Endothelial cell of umbilical vein (primary cell): ENCODE measurements around the gene FBXL14. TPM values are rescaled to one million over a fixed set of nuclear protein-coding genes. Genes with fewer than 3 reads are reported as not detected.

Experiments
- BruUV-seq: library from RNA; stranded (reverse); fragments of 400-500 nt; replicated peaks from 2 replicates; lab custom pipeline; 2021; lab: Mats Ljungman, UMichigan
- CTCF ChIA-PET: fragments of 300-600, 350-600 bp; sonication (Branson Sonifier 250); formaldehyde crosslinking; loops from one replicate; lab custom pipeline; 2021; ENCODE audit warnings: antibody characterized with exemption, inconsistent platforms; lab: Charles Lee
- POLR2A ChIA-PET: fragments of 300-600, 350-600 bp; sonication (Branson Sonifier 250); formaldehyde crosslinking; loops from one replicate; lab custom pipeline; 2021; ENCODE audit warnings: antibody characterized with exemption, inconsistent platforms; lab: Charles Lee
- DNase-seq: peaks from one replicate; pipeline ENCODE4 v3.0.0-alpha.2; 2011; ENCODE audit warnings: low read depth, low spot score
- FAIRE-seq: peaks from 2 replicates; lab custom pipeline; 2011; peaks lifted over from hg19 to GRCh38; lab: Jason Lieb, UNC
- H2AFZ ChIP-seq: 2 replicates; pipeline ENCODE4 v1.6.0; 2012; ENCODE audit warnings: low read depth, low read length, control low read depth, inconsistent platforms
- H3K27ac ChIP-seq: 2 replicates; pipeline ENCODE4 v1.5.1; 2011; ENCODE audit warnings: low read depth, mild to moderate bottlenecking, control low read depth, low read length, moderate library complexity; ENCODE audit not compliant: insufficient read depth
- H3K27me3 ChIP-seq, 2 experiments: 2 replicates each; pipeline versions ENCODE4 v1.6.0 to v1.6.1; 2011; ENCODE audit warnings: low read length in 2 of 2, mixed read lengths in 1 of 2; ENCODE audit not compliant: control insufficient read depth in 2 of 2, insufficient read depth in 2 of 2
- H3K36me3 ChIP-seq, 2 experiments: 2 replicates in 1 of 2; 3 replicates in 1 of 2; pipeline ENCODE4 v1.5.1; 2011; ENCODE audit warnings: low read length in 2 of 2, mild to moderate bottlenecking in 1 of 2, moderate library complexity in 1 of 2; ENCODE audit not compliant: control insufficient read depth in 2 of 2, insufficient read depth in 2 of 2; ENCODE audit errors: extremely low read depth in 1 of 2
- H3K4me1 ChIP-seq: 3 replicates; pipeline ENCODE4 v1.5.1; 2011; ENCODE audit warnings: mild to moderate bottlenecking, low read length; ENCODE audit not compliant: control insufficient read depth, insufficient read depth; ENCODE audit errors: extremely low read depth
- H3K4me2 ChIP-seq: 2 replicates; pipeline ENCODE4 v1.6.1; 2011; ENCODE audit warnings: low read length, control low read depth, mixed read lengths; ENCODE audit not compliant: insufficient read depth
- H3K4me3 ChIP-seq, 3 experiments: fragments of 200-600 bp in 1 of 3; sonication (generic), shearing (Covaris generic) in 1 of 3; replicated peaks in 1 of 3; 2 replicates each; pipeline ENCODE4 v1.5.1; 2011 to 2016; ENCODE audit warnings: control low read depth in 3 of 3, low read length in 3 of 3, mild to moderate bottlenecking in 2 of 3, inconsistent platforms in 1 of 3, low read depth in 1 of 3, moderate library complexity in 1 of 3; ENCODE audit not compliant: insufficient read depth in 1 of 3
- H3K79me2 ChIP-seq: 2 replicates; pipeline ENCODE4 v1.6.0; 2012; ENCODE audit warnings: low read length, inconsistent platforms; ENCODE audit not compliant: control insufficient read depth, insufficient read depth
- H3K9ac ChIP-seq: replicated peaks from 2 replicates; pipeline ENCODE3; 2011; ENCODE audit warnings: low read length, control low read depth; ENCODE audit not compliant: insufficient read depth; ENCODE audit errors: extremely low read depth
- H3K9me1 ChIP-seq: replicated peaks from 3 replicates; pipeline ENCODE4 v1.6.0; 2011; ENCODE audit warnings: mild to moderate bottlenecking, low read length; ENCODE audit not compliant: control insufficient read depth, insufficient read depth; ENCODE audit errors: extremely low read depth
- H3K9me3 ChIP-seq: replicated peaks from 2 replicates; pipeline ENCODE4 v1.5.1; 2012; ENCODE audit warnings: low read length, inconsistent platforms; ENCODE audit not compliant: control insufficient read depth, insufficient read depth
- H4K20me1 ChIP-seq: replicated peaks from 2 replicates; pipeline ENCODE3; 2011; ENCODE audit warnings: mild to moderate bottlenecking, low read length; ENCODE audit not compliant: control insufficient read depth, insufficient read depth; ENCODE audit errors: extremely low read depth
- CTCF ChIP-seq, 2 donors: IDR thresholded peaks; 1 replicate in 1 of 2; 2 replicates in 1 of 2; pipeline ENCODE4 v1.5.1; 2011; ENCODE audit warnings: low read length in 2 of 2, mild to moderate bottlenecking in 2 of 2, moderate library complexity in 2 of 2, control low read depth in 1 of 2, inconsistent platforms in 1 of 2, low read depth in 1 of 2; ENCODE audit not compliant: insufficient read depth in 1 of 2; ENCODE audit errors: extremely low read depth in 1 of 2
- EZH2 ChIP-seq: IDR thresholded peaks from 2 replicates; pipeline ENCODE4 v1.6.1; 2012; ENCODE audit warnings: borderline replicate concordance, low read depth, mild to moderate bottlenecking, moderate library complexity, low read length, inconsistent platforms; ENCODE audit not compliant: severe bottlenecking
- FOS ChIP-seq: IDR thresholded peaks from 2 replicates; pipeline ENCODE4 v1.6.1; 2011; ENCODE audit warnings: mild to moderate bottlenecking, low read length, moderate library complexity, borderline replicate concordance; ENCODE audit not compliant: insufficient read depth
- GATA2 ChIP-seq: IDR thresholded peaks from 2 replicates; pipeline ENCODE4 v1.7.0; 2011; ENCODE audit warnings: low read depth, mild to moderate bottlenecking, moderate library complexity, mixed read lengths, low read length; ENCODE audit not compliant: insufficient read length, insufficient read depth
- JUN ChIP-seq: IDR thresholded peaks from 2 replicates; pipeline ENCODE4 v1.6.1; 2011; ENCODE audit warnings: borderline replicate concordance, low read depth; ENCODE audit not compliant: insufficient read length, insufficient read depth
- MAX ChIP-seq: IDR thresholded peaks from 2 replicates; pipeline ENCODE4 v1.6.1; 2011; ENCODE audit not compliant: insufficient read depth, insufficient read length
- MYC ChIP-seq: IDR thresholded peaks from one replicate; pipeline ENCODE4 v1.6.1; 2011; ENCODE audit warnings: mild to moderate bottlenecking, low read depth, low read length
- POLR2A ChIP-seq: IDR thresholded peaks from 2 replicates; pipeline ENCODE4 v1.6.1; 2012; ENCODE audit warnings: low read depth, mild to moderate bottlenecking, control low read depth, low read length
- POLR2AphosphoS5 ChIP-seq: IDR thresholded peaks from 2 replicates; pipeline ENCODE4 v1.6.1; 2012; ENCODE audit warnings: low read depth, mild to moderate bottlenecking, control low read depth, low read length, moderate library complexity; ENCODE audit not compliant: insufficient read depth
- dilution Hi-C: fragments of 300-500 bp; cut with MboI; formaldehyde crosslinking; loops from one replicate; pipeline ENCODE4 v1.15.0; 2019; ENCODE audit warnings: low sequenced_read_pairs; ENCODE audit not compliant: extremely low pct_ligation_motif_present
- intact Hi-C: fragments of 100-400 bp; cut with micrococcal nuclease; formaldehyde crosslinking; loops from one replicate; pipeline ENCODE4 v1.10.0; 2022
- polyA plus RNA-seq, 4 experiments: library from polyadenylated mRNA; depleted of rRNA in 3 of 4; stranded (reverse) in 3 of 4; unstranded in 1 of 4; fragments of >200 nt; gene quantifications; 2 replicates each; pipeline versions ENCODE4 v1.2.1 to v1.2.3, GENCODE V29; 2011 to 2012; ENCODE audit warnings: missing spikeins in 1 of 4
- total RNA-seq: library from RNA; stranded (reverse); gene quantifications from 2 replicates; pipeline ENCODE4 v1.2.3, GENCODE V29; 2021

Gene FBXL14
- total and polyA plus RNA-seq, 2 donors (not counting 3 experiments of a cell fraction or from before 2014, with no cell fraction given) = 11.3 to 15.7 TPM

- intact Hi-C loops (no loop called here), dilution Hi-C loops (loop anchor here (25.0 kb wide), 1 partner anchor 456 kb away; no protein-coding TSS in a partner anchor)
- Histone ChIP-seq H3K79me2 (no peaks in the 10 kb centered on the region), H3K27me3 (peaks cover 30 to 40% of the 10 kb centered on the region in 2 experiments), H3K9ac (no peak overlapping the region), H3K9me3 (no peaks in the 10 kb centered on the region), H3K4me3 (no peak overlapping the region), H3K4me2 (no peak overlapping the region), H3K4me1 (peaks cover under 1% of the 10 kb centered on the region), H3K27ac (no peak overlapping the region), H4K20me1 (no peaks in the 10 kb centered on the region), H2AFZ (no peak overlapping the region), H3K36me3 (no peaks in the 10 kb centered on the region), H3K9me1 (no peaks in the 10 kb centered on the region)
- FAIRE-seq (no peak), DNase-seq (no peak)
- BruUV-seq = no TSS peak
- TF ChIP-seq POLR2A (no peak), MAX (no peak), GATA2 (no peak), POLR2AphosphoS5 (no peak), MYC (no peak), EZH2 (no peak), JUN (no peak), FOS (no peak), CTCF (IDR thresholded peaks at IDR 0.05; ENCODE audit: extremely low read depth in 1 of 2, insufficient read depth in 1 of 2, low read depth in 1 of 2, low read length in 2 of 2) (no peak)
- ChIA-PET CTCF (interaction anchor here (2.9 kb wide), 1 partner anchor 450 kb away, joined by 13 read pairs; no protein-coding TSS in a partner anchor), POLR2A (no interaction called here)
These were observed 26.5 kb downstream of the FBXL14 start for GRCh38 chr12:1567852-1568251.
